Activated naive CD8-positive, alpha-beta T cell treated with anti-CD3 and anti-CD28 coated beads, Interleukin-2, amount 10 ng/mL, durations not matched to agents 7 days and 5 days (primary cell): ENCODE measurements around the gene TNFRSF1B. TPM values are rescaled to one million over a fixed set of nuclear protein-coding genes. Genes with fewer than 3 reads are reported as not detected.

Source experiments
- ATAC-seq: fragments of 150-1000 bp; cut with Tn5 transposase; one replicate; pipeline ENCODE4 v1.10.0; 2021; ENCODE audit warnings: low read depth, moderate library complexity
- POLR2A ChIA-PET: fragments of 350-600 bp; sonication (Branson Sonifier 250); formaldehyde crosslinking; loops from one replicate; lab custom pipeline; 2021; ENCODE audit warnings: antibody characterized with exemption; lab: Charles Lee
- DNase-seq: peaks from one replicate; pipeline ENCODE4 v3.0.0; 2021
- H3K27ac Mint-ChIP-seq: one replicate; pipeline ENCODE4 v1.8.0; 2022; ENCODE audit warnings: mild to moderate bottlenecking, mixed read lengths
- H3K27me3 Mint-ChIP-seq: one replicate; pipeline ENCODE4 v1.8.0; 2022; ENCODE audit warnings: mild to moderate bottlenecking, moderate library complexity, mixed read lengths
- H3K36me3 Mint-ChIP-seq: one replicate; pipeline ENCODE4 v1.8.0; 2021; ENCODE audit warnings: mild to moderate bottlenecking, mixed read lengths
- H3K4me1 Mint-ChIP-seq: one replicate; pipeline ENCODE4 v1.8.0; 2021; ENCODE audit warnings: mixed read lengths
- H3K4me3 Mint-ChIP-seq: one replicate; pipeline ENCODE4 v1.8.0; 2022; ENCODE audit warnings: mild to moderate bottlenecking, moderate library complexity, mixed read lengths
- H3K9me3 Mint-ChIP-seq: one replicate; pipeline ENCODE4 v1.8.0; 2021; ENCODE audit warnings: mixed read lengths
- microRNA-seq: library from miRNA; unstranded; fragments of <30 nt; microRNA quantifications from one replicate; pipeline ENCODE4 v1.2.0, GENCODE V29; 2022
- total RNA-seq, 2 experiments: library from RNA; stranded (reverse); gene quantifications; one replicate each; pipeline ENCODE4 v1.2.3, GENCODE V29; 2021

Gene TNFRSF1B
- total RNA-seq, 2 experiments from 2014 or later: 215 to 246 TPM

DNA sequence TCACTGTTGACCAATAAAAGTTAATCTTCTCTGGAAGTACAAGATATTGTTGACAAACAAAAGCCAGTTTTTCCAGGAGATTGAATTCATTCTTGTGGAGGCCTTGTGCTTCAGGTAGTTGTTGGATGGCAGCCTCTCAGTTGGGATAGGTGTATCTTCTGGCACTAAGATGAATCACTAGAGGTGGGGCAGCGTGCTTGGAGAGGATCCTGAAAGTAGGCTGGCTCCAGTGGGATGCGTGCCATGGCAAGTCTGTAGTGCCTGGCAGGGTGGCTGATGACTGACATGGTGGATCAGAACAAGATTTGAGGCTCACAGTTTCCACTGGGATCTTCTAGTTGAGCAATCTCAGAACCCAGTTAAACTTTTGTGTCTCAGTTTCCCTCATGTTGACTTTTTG is 65.4 kb downstream of the TNFRSF1B start:
- Mint-ChIP-seq H3K4me1 (peaks cover 13% of the 10 kb centered on the region), H3K4me3 (no peak overlapping the region), H3K9me3 (no peaks in the 10 kb centered on the region), H3K36me3 (peaks cover 7% of the 10 kb centered on the region), H3K27me3 (no peaks in the 10 kb centered on the region), H3K27ac (no peak overlapping the region)
- ATAC-seq (no peak), DNase-seq (no peak)
- POLR2A ChIA-PET: no interaction called here

DNA sequence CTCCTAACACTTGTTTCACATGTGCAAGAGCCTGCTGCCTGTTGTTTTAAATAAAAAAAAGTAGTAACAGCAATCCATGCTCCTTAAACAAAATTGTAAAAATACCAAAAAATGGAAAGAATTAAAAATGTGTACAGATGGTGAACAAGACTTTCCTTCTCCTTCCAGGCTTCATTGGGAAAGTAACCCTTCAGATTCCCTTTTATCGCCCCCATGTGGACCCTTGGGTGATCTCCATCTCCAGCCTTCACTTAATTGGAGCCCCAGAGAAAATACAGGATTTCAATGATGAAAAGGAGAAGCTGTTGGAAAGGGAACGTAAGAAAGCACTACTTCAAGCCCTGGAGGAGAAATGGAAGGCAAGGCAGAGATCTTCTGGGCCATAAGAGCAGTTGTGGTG is 77.3 kb downstream of the TNFRSF1B start:
- no peaks in the 10 kb centered on the region for H3K4me1 Mint-ChIP-seq
- DNase-seq (no peak), ATAC-seq (no peak)
- H3K36me3 Mint-ChIP-seq: peaks cover 8% of the 10 kb centered on the region
- no peak overlapping the region for H3K27ac Mint-ChIP-seq
- POLR2A ChIA-PET: no interaction called here
- no peaks in the 10 kb centered on the region for H3K9me3 Mint-ChIP-seq
- H3K4me3 Mint-ChIP-seq: no peak overlapping the region
- no peaks in the 10 kb centered on the region for H3K27me3 Mint-ChIP-seq

DNA sequence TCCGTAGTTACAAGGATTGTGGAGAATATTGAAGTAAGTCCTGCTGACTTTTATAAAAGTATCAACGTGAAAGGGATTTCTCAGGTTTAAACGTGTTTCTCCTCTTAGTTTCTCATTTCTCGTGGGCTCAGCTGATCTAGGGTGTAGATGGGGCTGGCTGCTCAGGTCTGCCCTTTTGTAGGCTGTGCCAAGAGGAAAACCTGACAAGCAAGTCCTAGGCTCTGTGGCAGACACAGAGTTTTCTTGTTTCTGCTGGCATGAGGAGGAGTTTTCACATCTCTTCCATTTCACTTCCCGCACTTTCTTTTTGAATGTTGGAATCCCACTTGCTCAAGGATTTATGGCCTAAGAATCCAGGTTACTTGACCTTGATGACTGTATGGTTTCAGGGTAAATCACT is 77.8 kb downstream of the TNFRSF1B start:
- Mint-ChIP-seq H3K27ac (no peak overlapping the region), H3K9me3 (no peaks in the 10 kb centered on the region), H3K4me3 (no peak overlapping the region), H3K4me1 (no peaks in the 10 kb centered on the region), H3K27me3 (no peaks in the 10 kb centered on the region), H3K36me3 (peaks cover 9% of the 10 kb centered on the region)
- ATAC-seq: no peak
- POLR2A ChIA-PET: no interaction called here
- DNase-seq: no peak

DNA sequence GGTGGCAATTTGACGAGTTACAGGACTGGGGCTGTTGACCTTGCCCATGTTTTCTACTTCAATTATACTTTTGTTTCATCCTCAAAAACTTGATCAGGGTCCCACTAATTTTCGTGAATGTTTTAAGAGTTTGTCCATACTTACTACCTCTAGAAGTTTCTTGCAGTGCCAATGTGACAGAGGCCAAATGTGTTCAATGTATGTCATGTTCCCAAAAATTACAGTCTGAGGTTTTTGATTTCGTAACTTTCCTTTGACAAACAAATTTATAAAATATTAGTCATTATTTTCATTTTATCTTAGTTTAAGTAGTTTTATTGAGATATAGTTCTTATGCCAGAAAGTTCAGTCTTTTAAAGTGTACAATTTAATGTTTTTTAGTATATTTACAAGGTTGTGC is 78.3 kb downstream of the TNFRSF1B start:
- Mint-ChIP-seq H3K27me3 (no peaks in the 10 kb centered on the region), H3K4me1 (no peaks in the 10 kb centered on the region), H3K27ac (no peak overlapping the region), H3K4me3 (no peak overlapping the region), H3K36me3 (peaks cover 12% of the 10 kb centered on the region), H3K9me3 (no peaks in the 10 kb centered on the region)
- POLR2A ChIA-PET: no interaction called here
- ATAC-seq (no peak), DNase-seq (no peak)

DNA sequence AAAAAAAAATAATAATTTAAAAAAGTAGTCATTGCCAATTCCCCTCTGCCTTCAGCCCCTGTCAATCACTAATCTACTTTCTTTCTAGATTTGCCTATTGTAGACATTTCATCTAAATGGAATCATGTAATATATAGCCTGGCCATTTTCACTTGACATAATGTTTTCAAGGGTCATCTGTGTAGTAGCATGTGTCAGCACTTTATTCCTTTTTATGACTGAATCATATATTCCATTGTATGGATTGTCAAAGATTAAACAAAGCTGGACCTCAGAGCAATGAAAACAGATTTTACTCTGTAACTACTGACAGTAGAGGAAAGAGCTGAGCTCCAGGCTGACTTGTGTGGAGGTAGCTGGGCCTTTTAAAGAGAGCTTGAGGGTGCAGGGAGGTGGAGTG is 78.9 kb downstream of the TNFRSF1B start:
- Mint-ChIP-seq H3K27ac (no peak overlapping the region), H3K4me3 (no peak overlapping the region), H3K9me3 (no peaks in the 10 kb centered on the region), H3K36me3 (peaks cover 15% of the 10 kb centered on the region), H3K27me3 (no peaks in the 10 kb centered on the region), H3K4me1 (no peaks in the 10 kb centered on the region)
- ATAC-seq (no peak), DNase-seq (no peak)
- POLR2A ChIA-PET: no interaction called here

DNA sequence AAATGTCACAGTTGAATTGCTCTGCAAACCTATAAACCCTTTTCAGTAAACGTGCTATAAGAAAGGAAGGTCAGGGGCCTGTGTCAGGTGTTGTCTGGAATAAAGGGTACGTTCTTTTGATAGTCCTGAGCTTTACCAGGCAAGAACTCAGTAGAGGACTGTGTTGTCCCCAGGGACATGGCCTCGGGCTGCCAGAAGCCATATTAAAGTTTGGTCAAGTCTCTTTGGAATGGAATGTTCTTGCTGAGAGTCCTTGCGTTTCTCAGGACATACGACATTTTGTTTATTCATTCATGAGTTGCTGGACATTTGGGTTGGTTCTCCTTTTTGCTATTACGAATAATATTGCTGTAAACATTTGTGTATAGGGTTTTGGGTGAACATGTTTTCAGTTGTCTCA is 79.8 kb downstream of the TNFRSF1B start:
- Mint-ChIP-seq H3K27ac (no peak overlapping the region), H3K4me3 (no peak overlapping the region), H3K9me3 (no peaks in the 10 kb centered on the region), H3K36me3 (peaks cover 15% of the 10 kb centered on the region), H3K27me3 (no peaks in the 10 kb centered on the region), H3K4me1 (no peaks in the 10 kb centered on the region)
- DNase-seq (no peak), ATAC-seq (no peak)
- POLR2A ChIA-PET: no interaction called here

DNA sequence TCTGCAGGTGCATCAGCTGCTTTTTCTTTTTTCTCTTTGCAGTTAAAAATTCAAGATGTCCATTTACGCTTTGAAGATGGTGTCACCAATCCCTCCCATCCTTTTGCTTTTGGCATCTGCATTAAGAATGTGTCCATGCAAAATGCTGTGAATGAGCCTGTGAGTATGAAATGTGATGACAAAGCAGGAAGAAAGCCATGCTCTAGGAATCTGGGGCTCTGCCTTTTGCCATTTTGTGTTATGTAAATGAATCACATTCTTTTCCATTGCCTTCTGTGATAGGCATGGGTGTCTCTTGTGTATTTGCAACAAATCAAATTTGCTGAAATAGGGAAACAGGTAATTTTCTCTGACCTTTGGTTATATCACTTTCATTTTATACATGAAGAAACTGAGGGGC is 82.4 kb downstream of the TNFRSF1B start:
- Mint-ChIP-seq H3K4me1 (no peaks in the 10 kb centered on the region), H3K27me3 (no peaks in the 10 kb centered on the region), H3K36me3 (peaks cover 14% of the 10 kb centered on the region), H3K9me3 (no peaks in the 10 kb centered on the region), H3K27ac (no peak overlapping the region), H3K4me3 (no peak overlapping the region)
- ATAC-seq: no peak
- DNase-seq: no peak
- POLR2A ChIA-PET: interaction anchor here (0.6 kb wide), 1 partner anchor 19 kb away, joined by 5 read pairs; no protein-coding TSS in a partner anchor

DNA sequence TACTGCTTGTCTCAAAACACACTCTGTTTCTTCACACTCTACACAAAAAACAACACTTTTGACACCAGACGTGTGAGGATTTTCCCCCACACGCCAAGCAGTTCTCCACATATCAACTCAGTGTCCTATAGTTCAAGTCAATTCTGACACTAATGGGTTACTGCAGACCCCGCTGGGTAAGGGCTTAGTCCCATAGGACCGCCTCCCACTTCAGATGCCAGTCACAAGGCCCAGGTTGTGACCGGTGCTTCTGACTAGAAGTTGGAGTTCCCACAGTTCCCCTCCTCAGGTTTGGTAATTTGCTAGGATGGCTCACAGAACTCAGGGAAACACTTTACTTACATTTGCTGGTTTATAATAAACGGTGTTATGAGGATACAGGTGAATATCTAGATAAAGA is 83.0 kb downstream of the TNFRSF1B start:
- Mint-ChIP-seq H3K27me3 (no peaks in the 10 kb centered on the region), H3K27ac (no peak overlapping the region), H3K4me1 (no peaks in the 10 kb centered on the region), H3K36me3 (peaks cover 12% of the 10 kb centered on the region), H3K4me3 (no peak overlapping the region), H3K9me3 (no peaks in the 10 kb centered on the region)
- POLR2A ChIA-PET: interaction anchor here (0.6 kb wide), 1 partner anchor 117 kb away, joined by 3 read pairs; no protein-coding TSS in a partner anchor
- ATAC-seq (no peak), DNase-seq (no peak)

DNA sequence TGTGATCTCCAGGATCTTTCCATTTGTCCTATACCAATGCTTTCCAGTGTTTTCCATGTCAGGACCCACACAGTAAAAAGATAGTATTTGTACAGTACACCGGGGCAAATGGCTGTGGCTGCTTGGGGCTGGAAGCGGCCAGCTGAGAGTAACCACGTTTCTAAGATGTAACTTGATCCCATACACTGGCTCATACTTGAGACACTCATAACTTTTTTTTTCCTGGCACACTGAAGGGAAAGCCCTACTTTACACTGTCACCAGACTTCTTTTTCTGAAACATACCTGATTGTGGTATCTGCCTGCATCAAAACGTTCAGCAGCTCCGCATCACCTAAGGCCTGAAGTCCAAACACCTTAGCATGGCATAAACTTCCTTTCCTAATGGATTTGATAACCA is 84.7 kb downstream of the TNFRSF1B start:
- no peak overlapping the region for H3K27ac Mint-ChIP-seq
- DNase-seq (no peak), ATAC-seq (no peak)
- H3K9me3 Mint-ChIP-seq: no peaks in the 10 kb centered on the region
- H3K27me3 Mint-ChIP-seq: no peaks in the 10 kb centered on the region
- H3K4me3 Mint-ChIP-seq: no peak overlapping the region
- H3K36me3 Mint-ChIP-seq: peaks cover 12% of the 10 kb centered on the region
- POLR2A ChIA-PET: no interaction called here
- no peaks in the 10 kb centered on the region for H3K4me1 Mint-ChIP-seq

DNA sequence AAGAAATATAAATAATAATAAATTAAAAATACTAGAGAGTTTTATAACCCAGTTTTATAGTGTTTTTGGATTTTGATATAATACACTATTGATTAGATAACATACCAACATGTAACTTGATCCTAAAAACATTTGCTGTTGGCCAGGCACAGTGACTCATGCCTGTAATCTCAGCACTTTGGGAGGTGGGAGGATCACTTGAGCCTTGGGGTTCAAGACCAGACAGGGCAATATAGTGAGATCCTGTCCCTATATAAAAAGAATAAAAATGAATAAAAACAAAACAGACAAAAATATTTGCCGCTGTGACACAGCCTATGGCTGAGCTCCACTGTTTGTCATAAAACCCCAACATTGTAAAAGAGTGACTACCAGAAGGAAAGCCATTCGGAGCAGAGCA is 89.1 kb downstream of the TNFRSF1B start:
- ATAC-seq: no peak
- no peak for DNase-seq
- no peaks in the 10 kb centered on the region for H3K9me3 Mint-ChIP-seq
- POLR2A ChIA-PET: interaction anchor here (1.2 kb wide), 1 partner anchor 46 kb away, joined by 4 read pairs; no protein-coding TSS in a partner anchor
- H3K36me3 Mint-ChIP-seq: peaks cover 9% of the 10 kb centered on the region
- H3K4me1 Mint-ChIP-seq: peaks cover 7% of the 10 kb centered on the region
- H3K27ac Mint-ChIP-seq: no peak overlapping the region
- H3K27me3 Mint-ChIP-seq: no peaks in the 10 kb centered on the region
- no peak overlapping the region for H3K4me3 Mint-ChIP-seq

DNA sequence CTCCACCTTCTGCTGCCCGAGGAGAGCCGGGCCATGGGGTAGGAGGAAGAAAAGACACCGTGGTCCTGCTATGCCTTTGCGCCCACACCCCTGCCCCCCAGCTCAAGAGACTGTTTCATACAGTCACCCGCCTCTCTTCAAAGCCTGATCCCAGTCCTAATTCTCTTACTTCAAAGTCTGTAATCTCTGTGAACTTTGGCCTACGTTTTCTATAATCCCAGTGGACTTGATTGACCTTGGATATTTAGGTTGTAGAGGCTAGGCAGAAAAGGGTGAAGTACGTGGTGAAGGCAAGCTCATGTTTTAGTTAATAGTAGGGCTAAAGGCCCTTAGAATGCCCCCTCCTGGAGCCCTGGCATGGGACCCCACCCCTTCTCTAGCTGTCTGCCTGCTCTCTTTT is 91.5 kb downstream of the TNFRSF1B start:
- no peak for DNase-seq
- Mint-ChIP-seq H3K4me1 (peaks cover 7% of the 10 kb centered on the region), H3K27me3 (no peaks in the 10 kb centered on the region), H3K36me3 (peaks cover 22% of the 10 kb centered on the region), H3K4me3 (no peak overlapping the region), H3K27ac (no peak overlapping the region), H3K9me3 (no peaks in the 10 kb centered on the region)
- no peak for ATAC-seq
- POLR2A ChIA-PET: no interaction called here

Small RNAs within 50 kb of the gene (microRNA-seq; reads per million reads assigned to microRNA genes)
- gene MIR4632: 2.8 reads per million
- gene MIR7846: 3.5 reads per million

Other genes starting within 250 kb of the TNFRSF1B start
- gene KIAA2013, start 240.6 kb upstream of the TNFRSF1B start, total RNA-seq: 10 to 100 TPM; 36.1 to 38.3 TPM
- 10 to 100 TPM; 16.8 to 21.0 TPM for gene PLOD1, start 232.3 kb upstream of the TNFRSF1B start, total RNA-seq
- gene MFN2, start 186.5 kb upstream of the TNFRSF1B start, total RNA-seq: 10 to 100 TPM; 51.4 TPM
- 10 to 100 TPM; 34.3 to 36.2 TPM for gene MIIP, start 147.5 kb upstream of the TNFRSF1B start, total RNA-seq
- under 1 TPM; 0.17 to 0.22 TPM for gene TNFRSF8, start 103.7 kb upstream of the TNFRSF1B start, total RNA-seq
- 10 to 100 TPM; 52.6 to 53.3 TPM for gene VPS13D, start 63.0 kb downstream of the TNFRSF1B start, total RNA-seq